Measurements from ENCODE around the gene POLR2B. TPM values are rescaled to one million over a fixed set of nuclear protein-coding genes. Genes with fewer than 3 reads are reported as not detected.

Gene POLR2B
- total and polyA plus RNA-seq, 4 donors, result 18.7 to 69.6 (median 48.2) TPM

GRCh38 chr4:56976837-56977320 is 1.8 kb upstream of the POLR2B start:
- 0 to 1% methylated on average over 45 to 46 of the region's 46 CpGs for WGBS, 2 donors
- ATAC-seq (ENCODE audit: low FRiP score) (peak; percentile 62), DNase-seq (peak; percentile 63 to 85)
- Histone ChIP-seq H3K27ac (ENCODE audit: low read depth in 1 of 2, low read length in 2 of 2) (peak overlapping the region in 1 of 2 donors; percentile 76), H3K9me3 (ENCODE audit: control insufficient read depth, low read length) (no peaks in the 10 kb centered on the region), H3K36me3 (ENCODE audit: control insufficient read depth in 1 of 2, insufficient read depth in 2 of 2, low read length in 1 of 2) (peaks cover 0 to 3% of the 10 kb centered on the region in 2 donors), H3K4me3 (ENCODE audit: low read length in 2 of 2) (peak overlapping the region; percentile 88 to 98), H3K27me3 (ENCODE audit: control insufficient read depth in 1 of 2, insufficient read depth in 2 of 2, low read length in 1 of 2) (no peaks in the 10 kb centered on the region), H3K4me1 (ENCODE audit: control insufficient read depth in 1 of 2, insufficient read depth in 2 of 2, low read length in 2 of 2) (peaks cover 0 to 1% of the 10 kb centered on the region in 2 donors)
- intact Hi-C loops (cut with DNase I), result loop anchor here (1.0 to 5.0 kb wide), 2 partner anchors 16 to 70 kb away; partner anchors contain the start of gene REST (in 1 of the 2)

- Histone ChIP-seq H3K27me3 (ENCODE audit: control insufficient read depth in 1 of 2, insufficient read depth in 2 of 2, low read length in 1 of 2) (no peaks in the 10 kb centered on the region), H3K27ac (ENCODE audit: low read depth in 1 of 2, low read length in 2 of 2) (peak within 1 kb of the TSS in 1 of 2 donors; percentile 76), H3K4me1 (ENCODE audit: control insufficient read depth in 1 of 2, insufficient read depth in 2 of 2, low read length in 2 of 2) (peaks cover 0 to 3% of the 10 kb centered on the region in 2 donors), H3K4me3 (ENCODE audit: low read length in 2 of 2) (peak within 1 kb of the TSS; percentile 88 to 98), H3K36me3 (ENCODE audit: control insufficient read depth in 1 of 2, insufficient read depth in 2 of 2, low read length in 1 of 2) (peaks cover 0 to 3% of the 10 kb centered on the region in 2 donors), H3K9me3 (ENCODE audit: control insufficient read depth, low read length) (no peaks in the 10 kb centered on the region)
- intact Hi-C loops (cut with DNase I), result loop anchor here (2.0 to 5.0 kb wide), 2 partner anchors 69 to 70 kb away; partner anchors contain the start of gene REST (in 1 of the 2)
- ATAC-seq (ENCODE audit: low FRiP score), result peak; percentile 97
- 0 to 1% methylated on average over 51 of the region's 51 CpGs for WGBS, 2 donors
- DNase-seq, result peak; percentile 98 to 99
Measured at GRCh38 chr4:56977321-56978012, 1.2 kb upstream of the POLR2B start, which contains the start of gene NOA1. NOA1 (minus strand) TSS chr4:56977606; CDS start chr4:56977585, 21 bp downstream.

GRCh38 chr4:56979421-56980072 is 851 bp downstream of the POLR2B start:
- peak overlapping the region; percentile 87 to 92 for H3K4me3 ChIP-seq (ENCODE audit: low read length in 2 of 2)
- DNase-seq, result peak in 1 of 2 donors; percentile 53
- H3K4me1 ChIP-seq (ENCODE audit: control insufficient read depth in 1 of 2, insufficient read depth in 2 of 2, low read length in 2 of 2), result peaks cover 0 to 3% of the 10 kb centered on the region in 2 donors
- WGBS, 2 donors, result 12 to 13% methylated on average over 21 of the region's 21 CpGs
- H3K36me3 ChIP-seq (ENCODE audit: control insufficient read depth in 1 of 2, insufficient read depth in 2 of 2, low read length in 1 of 2), result no peaks in the 10 kb centered on the region
- no peaks in the 10 kb centered on the region for H3K27me3 ChIP-seq (ENCODE audit: control insufficient read depth in 1 of 2, insufficient read depth in 2 of 2, low read length in 1 of 2)
- H3K27ac ChIP-seq (ENCODE audit: low read depth in 1 of 2, low read length in 2 of 2), result no peak overlapping the region
- intact Hi-C loops (cut with DNase I), result loop anchor here (2.0 to 5.0 kb wide), 2 partner anchors 71 to 72 kb away; partner anchors contain the start of gene REST (in 1 of the 2)
- H3K9me3 ChIP-seq (ENCODE audit: control insufficient read depth, low read length), result no peaks in the 10 kb centered on the region
- ATAC-seq (ENCODE audit: low FRiP score), result no peak

GRCh38 chr4:56981795-56982201 is 3.1 kb downstream of the POLR2B start:
- Histone ChIP-seq H3K4me3 (ENCODE audit: low read length in 2 of 2) (no peak overlapping the region), H3K4me1 (ENCODE audit: control insufficient read depth in 1 of 2, insufficient read depth in 2 of 2, low read length in 2 of 2) (peaks cover 0 to 3% of the 10 kb centered on the region in 2 donors), H3K9me3 (ENCODE audit: control insufficient read depth, low read length) (no peaks in the 10 kb centered on the region), H3K36me3 (ENCODE audit: control insufficient read depth in 1 of 2, insufficient read depth in 2 of 2, low read length in 1 of 2) (peaks cover 4 to 5% of the 10 kb centered on the region in 2 donors), H3K27ac (ENCODE audit: low read depth in 1 of 2, low read length in 2 of 2) (no peak overlapping the region), H3K27me3 (ENCODE audit: control insufficient read depth in 1 of 2, insufficient read depth in 2 of 2, low read length in 1 of 2) (no peaks in the 10 kb centered on the region)
- intact Hi-C loops (cut with DNase I), result no loop called here
- no peak for ATAC-seq (ENCODE audit: low FRiP score)
- WGBS, 2 donors, result 36 to 40% methylated on average over 4 of the region's 4 CpGs
- no peak for DNase-seq

GRCh38 chr4:56986192-56986591 is 7.5 kb downstream of the POLR2B start:
- WGBS, 2 donors, result 90 to 92% methylated on average over 1 of the region's 1 CpG
- ATAC-seq (ENCODE audit: low FRiP score), result no peak
- no peak for DNase-seq
- Histone ChIP-seq H3K36me3 (ENCODE audit: control insufficient read depth in 1 of 2, insufficient read depth in 2 of 2, low read length in 1 of 2) (peaks cover 7 to 15% of the 10 kb centered on the region in 2 donors), H3K4me3 (ENCODE audit: low read length in 2 of 2) (no peak overlapping the region), H3K9me3 (ENCODE audit: control insufficient read depth, low read length) (no peaks in the 10 kb centered on the region), H3K27me3 (ENCODE audit: control insufficient read depth in 1 of 2, insufficient read depth in 2 of 2, low read length in 1 of 2) (no peaks in the 10 kb centered on the region), H3K27ac (ENCODE audit: low read depth in 1 of 2, low read length in 2 of 2) (no peak overlapping the region), H3K4me1 (ENCODE audit: control insufficient read depth in 1 of 2, insufficient read depth in 2 of 2, low read length in 2 of 2) (peaks cover 0 to 3% of the 10 kb centered on the region in 2 donors)
- intact Hi-C loops (cut with DNase I), result no loop called here

- no peak for ATAC-seq (ENCODE audit: low FRiP score)
- intact Hi-C loops (cut with DNase I), result no loop called here
- WGBS, 2 donors, result 93% methylated on average over 3 of the region's 3 CpGs
- H3K4me3 ChIP-seq (ENCODE audit: low read length in 2 of 2), result no peak overlapping the region
- H3K36me3 ChIP-seq (ENCODE audit: control insufficient read depth in 1 of 2, insufficient read depth in 2 of 2, low read length in 1 of 2), result peaks cover 7 to 15% of the 10 kb centered on the region in 2 donors
- H3K9me3 ChIP-seq (ENCODE audit: control insufficient read depth, low read length), result no peaks in the 10 kb centered on the region
- no peak for DNase-seq
- no peak overlapping the region for H3K27ac ChIP-seq (ENCODE audit: low read depth in 1 of 2, low read length in 2 of 2)
- H3K27me3 ChIP-seq (ENCODE audit: control insufficient read depth in 1 of 2, insufficient read depth in 2 of 2, low read length in 1 of 2), result no peaks in the 10 kb centered on the region
- H3K4me1 ChIP-seq (ENCODE audit: control insufficient read depth in 1 of 2, insufficient read depth in 2 of 2, low read length in 2 of 2), result peaks cover 0 to 1% of the 10 kb centered on the region in 2 donors
Measured at GRCh38 chr4:56986952-56987351, 8.3 kb downstream of the POLR2B start.

GRCh38 chr4:56990109-56990905 is 11.6 kb downstream of the POLR2B start:
- no peaks in the 10 kb centered on the region for H3K27me3 ChIP-seq (ENCODE audit: control insufficient read depth in 1 of 2, insufficient read depth in 2 of 2, low read length in 1 of 2)
- no peak overlapping the region for H3K4me3 ChIP-seq (ENCODE audit: low read length in 2 of 2)
- intact Hi-C loops (cut with DNase I), result no loop called here
- peaks cover 7 to 15% of the 10 kb centered on the region in 2 donors for H3K36me3 ChIP-seq (ENCODE audit: control insufficient read depth in 1 of 2, insufficient read depth in 2 of 2, low read length in 1 of 2)
- no peak overlapping the region for H3K27ac ChIP-seq (ENCODE audit: low read depth in 1 of 2, low read length in 2 of 2)
- no peak for DNase-seq
- ATAC-seq (ENCODE audit: low FRiP score), result no peak
- H3K4me1 ChIP-seq (ENCODE audit: control insufficient read depth in 1 of 2, insufficient read depth in 2 of 2, low read length in 2 of 2), result no peaks in the 10 kb centered on the region
- H3K9me3 ChIP-seq (ENCODE audit: control insufficient read depth, low read length), result no peaks in the 10 kb centered on the region
- WGBS, 2 donors, result 93 to 96% methylated on average over 6 of the region's 6 CpGs

- H3K4me1 ChIP-seq (ENCODE audit: control insufficient read depth in 1 of 2, insufficient read depth in 2 of 2, low read length in 2 of 2), result no peaks in the 10 kb centered on the region
- H3K27me3 ChIP-seq (ENCODE audit: control insufficient read depth in 1 of 2, insufficient read depth in 2 of 2, low read length in 1 of 2), result no peaks in the 10 kb centered on the region
- ATAC-seq (ENCODE audit: low FRiP score), result peak; percentile 89
- no peaks in the 10 kb centered on the region for H3K9me3 ChIP-seq (ENCODE audit: control insufficient read depth, low read length)
- H3K36me3 ChIP-seq (ENCODE audit: control insufficient read depth in 1 of 2, insufficient read depth in 2 of 2, low read length in 1 of 2), result peaks cover 0 to 1% of the 10 kb centered on the region in 2 donors
- WGBS, 2 donors, result 6 to 15% methylated on average over 7 of the region's 7 CpGs
- peak overlapping the region in 1 of 2 donors; percentile 12 for H3K27ac ChIP-seq (ENCODE audit: low read depth in 1 of 2, low read length in 2 of 2)
- DNase-seq, result peak in 1 of 2 donors; percentile 65
- intact Hi-C loops (cut with DNase I), result no loop called here
- no peak overlapping the region for H3K4me3 ChIP-seq (ENCODE audit: low read length in 2 of 2)
Measured at GRCh38 chr4:56995525-56995924, 16.8 kb downstream of the POLR2B start.
